Measurements from ENCODE around the gene AHCY. TPM values are rescaled to one million over a fixed set of nuclear protein-coding genes. Genes with fewer than 3 reads are reported as not detected.

AHCY gene
- total RNA-seq, 2 experiments from 2014 or later = 16.7 to 16.9 TPM

- no peak overlapping the region for H3K27ac ChIP-seq (ENCODE audit: low read depth in 1 of 2, low read length in 2 of 2)
- TF ChIP-seq CTCF (IDR thresholded peaks at IDR 0.05) = no peak
- no peaks in the 10 kb centered on the region for H3K4me1 ChIP-seq (ENCODE audit: insufficient read depth, low read length)
- Mint-ChIP-seq H3K9me3 (no peaks in the 10 kb centered on the region), H3K27me3 (no peaks in the 10 kb centered on the region), H3K27ac (no peak overlapping the region), H3K36me3 (ENCODE audit: low read depth) (peaks cover 21% of the 10 kb centered on the region), H3K4me3 (no peak overlapping the region), H3K4me1 (ENCODE audit: low read depth) (no peaks in the 10 kb centered on the region)
- H3K36me3 ChIP-seq (ENCODE audit: insufficient read depth, low read length) = peaks cover 16% of the 10 kb centered on the region
- no peaks in the 10 kb centered on the region for H3K27me3 ChIP-seq (ENCODE audit: control insufficient read depth in 1 of 2, insufficient read depth in 2 of 2, low read length in 2 of 2)
- no peak for ATAC-seq (ENCODE audit: poor library complexity)
- no peak overlapping the region for H3K4me3 ChIP-seq (ENCODE audit: low read length)
- POLR2A ChIA-PET = no interaction called here
- CTCF ChIA-PET = no interaction called here
- no peaks in the 10 kb centered on the region for H3K9me3 ChIP-seq (ENCODE audit: control insufficient read depth in 1 of 2, insufficient read depth in 1 of 2, low read length in 2 of 2)
- no peak for DNase-seq
- intact Hi-C loops (cut with DNase I, micrococcal nuclease) = no loop called here
Observed at GRCh38 chr20:34296468-34296867, 6.7 kb downstream of the AHCY start.

DNA sequence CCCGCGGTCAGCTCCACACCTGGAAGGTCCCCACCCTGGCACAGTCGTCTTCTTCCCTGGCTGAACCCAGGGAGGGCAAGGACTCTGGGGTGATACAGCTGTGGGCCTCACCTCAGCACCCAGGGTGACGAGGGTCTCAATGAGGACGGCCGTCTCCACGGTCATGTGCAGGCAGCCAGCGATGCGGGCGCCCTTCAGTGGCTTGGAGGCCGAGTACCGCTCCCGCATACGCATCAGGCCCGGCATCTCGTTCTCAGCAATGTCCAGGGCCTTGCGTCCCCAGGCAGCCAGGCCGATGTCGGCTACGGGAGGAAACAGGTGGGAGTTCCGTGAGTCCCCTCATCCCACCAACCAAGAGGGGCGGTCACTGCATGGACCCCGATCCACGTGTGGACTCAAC is 7.9 kb downstream of the AHCY start:
- Mint-ChIP-seq H3K27me3 (no peaks in the 10 kb centered on the region), H3K36me3 (ENCODE audit: low read depth) (peaks cover 32% of the 10 kb centered on the region), H3K27ac (no peak overlapping the region), H3K4me3 (no peak overlapping the region), H3K4me1 (ENCODE audit: low read depth) (no peaks in the 10 kb centered on the region), H3K9me3 (no peaks in the 10 kb centered on the region)
- ATAC-seq (ENCODE audit: poor library complexity) (no peak), DNase-seq (no peak)
- ChIA-PET POLR2A (no interaction called here), CTCF (no interaction called here)
- no peak for TF ChIP-seq CTCF (IDR thresholded peaks at IDR 0.05)
- H3K4me1 ChIP-seq (ENCODE audit: insufficient read depth, low read length) = no peaks in the 10 kb centered on the region
- H3K4me3 ChIP-seq (ENCODE audit: low read length) = no peak overlapping the region
- no peaks in the 10 kb centered on the region for H3K27me3 ChIP-seq (ENCODE audit: control insufficient read depth in 1 of 2, insufficient read depth in 2 of 2, low read length in 2 of 2)
- no peaks in the 10 kb centered on the region for H3K9me3 ChIP-seq (ENCODE audit: control insufficient read depth in 1 of 2, insufficient read depth in 1 of 2, low read length in 2 of 2)
- H3K36me3 ChIP-seq (ENCODE audit: insufficient read depth, low read length) = peaks cover 28% of the 10 kb centered on the region
- H3K27ac ChIP-seq (ENCODE audit: low read depth in 1 of 2, low read length in 2 of 2) = no peak overlapping the region
- intact Hi-C loops (cut with DNase I, micrococcal nuclease) = no loop called here

GRCh38 chr20:34294563-34294962 is 8.6 kb downstream of the AHCY start:
- H3K4me3 ChIP-seq (ENCODE audit: low read length) = no peak overlapping the region
- H3K36me3 Mint-ChIP-seq (ENCODE audit: low read depth) = peaks cover 39% of the 10 kb centered on the region
- no peak overlapping the region for H3K27ac ChIP-seq (ENCODE audit: low read depth in 1 of 2, low read length in 2 of 2)
- H3K4me1 Mint-ChIP-seq (ENCODE audit: low read depth) = no peaks in the 10 kb centered on the region
- no peaks in the 10 kb centered on the region for H3K9me3 Mint-ChIP-seq
- H3K9me3 ChIP-seq (ENCODE audit: control insufficient read depth in 1 of 2, insufficient read depth in 1 of 2, low read length in 2 of 2) = no peaks in the 10 kb centered on the region
- no peak for TF ChIP-seq CTCF (IDR thresholded peaks at IDR 0.05)
- peaks cover 31% of the 10 kb centered on the region for H3K36me3 ChIP-seq (ENCODE audit: insufficient read depth, low read length)
- CTCF ChIA-PET = no interaction called here
- H3K27me3 ChIP-seq (ENCODE audit: control insufficient read depth in 1 of 2, insufficient read depth in 2 of 2, low read length in 2 of 2) = no peaks in the 10 kb centered on the region
- intact Hi-C loops (cut with DNase I, micrococcal nuclease) = no loop called here
- H3K27ac Mint-ChIP-seq = no peak overlapping the region
- H3K4me1 ChIP-seq (ENCODE audit: insufficient read depth, low read length) = no peaks in the 10 kb centered on the region
- DNase-seq = no peak
- no peak overlapping the region for H3K4me3 Mint-ChIP-seq
- no peaks in the 10 kb centered on the region for H3K27me3 Mint-ChIP-seq
- POLR2A ChIA-PET = no interaction called here
- ATAC-seq (ENCODE audit: poor library complexity) = no peak

All from CD4-positive, alpha-beta T cell (primary cell).